ENCODE data around the gene AGER.

DNA sequence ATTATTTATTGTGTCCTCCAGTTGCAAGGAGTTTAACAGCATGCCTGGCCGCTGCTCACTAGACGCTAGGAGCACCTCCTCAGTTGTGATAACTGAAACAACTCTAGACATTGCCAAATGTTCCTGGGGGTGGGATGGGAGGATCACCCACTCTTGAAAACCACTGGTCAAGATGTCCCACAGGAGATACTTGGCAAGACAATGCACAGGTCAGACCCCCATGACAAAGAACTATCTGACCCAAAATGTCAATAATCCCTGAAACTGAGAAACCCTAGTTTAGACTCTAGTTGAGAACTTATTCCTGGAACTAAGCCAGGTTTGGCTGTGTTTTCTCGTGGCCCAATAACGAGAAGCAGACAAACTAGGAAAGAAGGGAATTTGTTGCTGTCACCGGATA, 44.5 kb downstream of the AGER start:
- TF ChIP-seq, protein P1, sequence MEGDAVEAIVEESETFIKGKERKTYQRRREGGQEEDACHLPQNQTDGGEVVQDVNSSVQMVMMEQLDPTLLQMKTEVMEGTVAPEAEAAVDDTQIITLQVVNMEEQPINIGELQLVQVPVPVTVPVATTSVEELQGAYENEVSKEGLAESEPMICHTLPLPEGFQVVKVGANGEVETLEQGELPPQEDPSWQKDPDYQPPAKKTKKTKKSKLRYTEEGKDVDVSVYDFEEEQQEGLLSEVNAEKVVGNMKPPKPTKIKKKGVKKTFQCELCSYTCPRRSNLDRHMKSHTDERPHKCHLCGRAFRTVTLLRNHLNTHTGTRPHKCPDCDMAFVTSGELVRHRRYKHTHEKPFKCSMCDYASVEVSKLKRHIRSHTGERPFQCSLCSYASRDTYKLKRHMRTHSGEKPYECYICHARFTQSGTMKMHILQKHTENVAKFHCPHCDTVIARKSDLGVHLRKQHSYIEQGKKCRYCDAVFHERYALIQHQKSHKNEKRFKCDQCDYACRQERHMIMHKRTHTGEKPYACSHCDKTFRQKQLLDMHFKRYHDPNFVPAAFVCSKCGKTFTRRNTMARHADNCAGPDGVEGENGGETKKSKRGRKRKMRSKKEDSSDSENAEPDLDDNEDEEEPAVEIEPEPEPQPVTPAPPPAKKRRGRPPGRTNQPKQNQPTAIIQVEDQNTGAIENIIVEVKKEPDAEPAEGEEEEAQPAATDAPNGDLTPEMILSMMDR (IDR thresholded peaks at IDR 0.05; ENCODE audit: extremely low read depth in 1 of 2, insufficient read depth in 1 of 2, low read depth in 1 of 2, low read length in 2 of 2), result no peak
- no peak for TF ChIP-seq POLR2A (IDR thresholded peaks at IDR 0.05; ENCODE audit: low read depth, low read length)
- no peak for TF ChIP-seq POLR2AphosphoS5 (IDR thresholded peaks at IDR 0.05; ENCODE audit: insufficient read depth, low read depth, low read length)
- no peak for TF ChIP-seq EZH2 (IDR thresholded peaks at IDR 0.05; ENCODE audit: borderline replicate concordance, low read depth, low read length, severe bottlenecking)

All from endothelial cell of umbilical vein (primary cell).